ENCODE data around the gene C1orf167.

DNA sequence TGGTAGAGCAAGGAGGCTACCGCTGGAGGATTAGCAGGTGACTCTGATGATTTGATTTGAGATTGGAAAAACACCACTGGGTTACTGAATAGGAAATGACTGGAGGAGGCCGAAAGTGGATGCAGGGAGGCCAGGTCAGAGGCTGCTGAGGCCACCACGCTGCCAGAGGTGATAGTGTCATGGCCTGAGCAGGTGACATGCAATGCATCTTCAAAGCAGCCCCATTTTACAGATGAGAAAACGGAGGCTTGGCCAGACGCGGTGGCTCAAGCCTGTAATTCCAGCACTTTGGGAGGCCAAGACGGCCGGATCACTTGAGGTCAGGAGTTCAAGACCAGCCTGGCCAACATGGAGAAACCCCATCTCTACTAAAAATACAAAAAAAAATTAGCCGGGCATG, 12.8 kb downstream of the C1orf167 start:
- TF ChIP-seq TAF1 (IDR thresholded peaks at IDR 0.05; ENCODE audit: low read depth, low read length) = no peak
- TF ChIP-seq POLR2A (IDR thresholded peaks at IDR 0.05; ENCODE audit: low read depth, low read length) = no peak
- no peak for TF ChIP-seq POLR2AphosphoS5 (IDR thresholded peaks at IDR 0.05; ENCODE audit: low read depth, low read length)

All from GM12891 (cell line).